Bronchial epithelial cell (primary cell): Measurements from ENCODE around the gene MBTD1. TPM values are rescaled to one million over a fixed set of nuclear protein-coding genes. Genes with fewer than 3 reads are reported as not detected.

ENCODE experiments used
- DNase-seq: peaks from one replicate; pipeline ENCODE4 v3.0.0-alpha.2; 2010; ENCODE audit warnings: low read depth
- FAIRE-seq: peaks from 2 replicates; lab custom pipeline; 2011; peaks lifted over from hg19 to GRCh38; lab: Jason Lieb, UNC
- H3K27me3 ChIP-seq: 2 replicates; pipeline ENCODE4 v1.5.1; 2011; ENCODE audit warnings: low read length; ENCODE audit not compliant: control insufficient read depth, insufficient read depth
- H3K36me3 ChIP-seq: 2 replicates; pipeline ENCODE4 v1.5.1; 2011; ENCODE audit warnings: low read length; ENCODE audit not compliant: control insufficient read depth, insufficient read depth
- H3K4me3 ChIP-seq: 2 replicates; pipeline ENCODE4 v1.5.1; 2011; ENCODE audit warnings: mild to moderate bottlenecking, low read depth, low read length, control low read depth
- total RNA-seq: library from RNA; depleted of rRNA; stranded (reverse); fragments of >200 nt; gene quantifications from 2 replicates; pipeline ENCODE4 v1.2.1, GENCODE V29; 2014
- TF ChIP-seq, protein P1 (sequence below): IDR thresholded peaks from 2 replicates; pipeline ENCODE4 v1.5.1; 2011; ENCODE audit warnings: mild to moderate bottlenecking, moderate library complexity, low read length, control low read depth, inconsistent platforms; ENCODE audit not compliant: insufficient read depth, severe bottlenecking

Gene MBTD1
- total RNA-seq, 1 donor from 2014 or later = 10.5 TPM

DNA sequence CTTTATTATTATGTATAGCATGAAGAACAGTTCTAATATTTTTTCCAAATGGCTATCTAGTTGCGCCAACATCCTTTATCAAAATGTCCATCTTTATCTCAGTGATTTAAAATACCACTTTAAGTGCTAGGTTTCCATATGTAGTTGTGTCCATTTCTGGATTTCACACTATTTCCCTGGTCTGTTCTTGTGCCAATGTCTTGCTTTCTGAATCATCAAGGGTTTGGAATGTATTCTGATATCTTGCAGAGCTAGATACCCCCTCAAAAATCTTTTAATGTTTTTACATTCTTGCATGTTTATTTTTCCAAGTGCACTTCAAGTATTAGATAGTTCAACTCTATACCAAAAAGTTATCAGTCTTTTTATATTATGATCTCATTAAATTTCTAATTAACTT, 14.3 kb downstream of the MBTD1 start:
- TF ChIP-seq, protein P1, sequence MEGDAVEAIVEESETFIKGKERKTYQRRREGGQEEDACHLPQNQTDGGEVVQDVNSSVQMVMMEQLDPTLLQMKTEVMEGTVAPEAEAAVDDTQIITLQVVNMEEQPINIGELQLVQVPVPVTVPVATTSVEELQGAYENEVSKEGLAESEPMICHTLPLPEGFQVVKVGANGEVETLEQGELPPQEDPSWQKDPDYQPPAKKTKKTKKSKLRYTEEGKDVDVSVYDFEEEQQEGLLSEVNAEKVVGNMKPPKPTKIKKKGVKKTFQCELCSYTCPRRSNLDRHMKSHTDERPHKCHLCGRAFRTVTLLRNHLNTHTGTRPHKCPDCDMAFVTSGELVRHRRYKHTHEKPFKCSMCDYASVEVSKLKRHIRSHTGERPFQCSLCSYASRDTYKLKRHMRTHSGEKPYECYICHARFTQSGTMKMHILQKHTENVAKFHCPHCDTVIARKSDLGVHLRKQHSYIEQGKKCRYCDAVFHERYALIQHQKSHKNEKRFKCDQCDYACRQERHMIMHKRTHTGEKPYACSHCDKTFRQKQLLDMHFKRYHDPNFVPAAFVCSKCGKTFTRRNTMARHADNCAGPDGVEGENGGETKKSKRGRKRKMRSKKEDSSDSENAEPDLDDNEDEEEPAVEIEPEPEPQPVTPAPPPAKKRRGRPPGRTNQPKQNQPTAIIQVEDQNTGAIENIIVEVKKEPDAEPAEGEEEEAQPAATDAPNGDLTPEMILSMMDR = no peak
- DNase-seq (no peak), FAIRE-seq (no peak)
- no peaks in the 10 kb centered on the region for H3K36me3 ChIP-seq
- H3K4me3 ChIP-seq = no peak overlapping the region
- no peaks in the 10 kb centered on the region for H3K27me3 ChIP-seq

DNA sequence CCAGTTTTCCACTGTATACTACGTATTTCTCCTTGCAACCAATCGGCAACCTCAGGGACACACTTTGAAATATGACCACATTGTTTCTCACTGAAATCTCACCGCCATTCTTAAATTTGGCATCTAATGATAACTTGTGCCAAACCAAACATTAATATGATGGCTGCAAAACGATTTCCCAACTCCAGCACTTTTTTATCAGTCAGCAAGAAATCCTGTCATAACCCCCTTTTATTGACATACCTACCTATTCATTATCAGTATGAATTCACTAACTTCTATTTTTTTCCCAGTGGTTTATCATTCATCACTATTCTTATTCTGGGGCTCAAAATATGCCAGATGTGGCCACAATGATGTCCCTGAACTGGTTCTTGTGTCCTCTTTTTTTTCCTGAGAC, 15.8 kb downstream of the MBTD1 start:
- Histone ChIP-seq H3K27me3 (no peaks in the 10 kb centered on the region), H3K4me3 (no peak overlapping the region), H3K36me3 (no peaks in the 10 kb centered on the region)
- TF ChIP-seq, protein P1 = no peak
- FAIRE-seq = no peak
- no peak for DNase-seq

DNA sequence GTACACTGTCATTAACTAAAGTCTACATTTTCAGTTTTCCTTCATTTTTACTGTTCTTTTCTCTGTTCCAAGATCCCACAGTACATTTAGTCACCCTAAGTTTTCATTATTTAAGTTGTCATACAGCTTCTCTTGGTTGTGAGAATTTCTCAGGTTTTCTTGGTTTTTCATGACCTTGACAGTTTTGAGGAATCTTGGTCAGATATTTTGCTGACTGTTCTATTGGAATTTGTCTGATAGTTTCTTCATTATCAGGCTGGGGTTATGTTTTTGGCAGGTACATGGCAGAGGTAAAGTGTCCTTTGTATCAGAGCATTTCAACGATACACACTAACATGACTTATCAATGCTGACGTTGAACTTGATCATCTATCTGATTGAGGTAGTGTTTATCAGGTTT, 19.6 kb downstream of the MBTD1 start:
- TF ChIP-seq, protein P1 = no peak
- Histone ChIP-seq H3K36me3 (no peaks in the 10 kb centered on the region), H3K27me3 (no peaks in the 10 kb centered on the region), H3K4me3 (no peak overlapping the region)
- FAIRE-seq = no peak
- DNase-seq = no peak

DNA sequence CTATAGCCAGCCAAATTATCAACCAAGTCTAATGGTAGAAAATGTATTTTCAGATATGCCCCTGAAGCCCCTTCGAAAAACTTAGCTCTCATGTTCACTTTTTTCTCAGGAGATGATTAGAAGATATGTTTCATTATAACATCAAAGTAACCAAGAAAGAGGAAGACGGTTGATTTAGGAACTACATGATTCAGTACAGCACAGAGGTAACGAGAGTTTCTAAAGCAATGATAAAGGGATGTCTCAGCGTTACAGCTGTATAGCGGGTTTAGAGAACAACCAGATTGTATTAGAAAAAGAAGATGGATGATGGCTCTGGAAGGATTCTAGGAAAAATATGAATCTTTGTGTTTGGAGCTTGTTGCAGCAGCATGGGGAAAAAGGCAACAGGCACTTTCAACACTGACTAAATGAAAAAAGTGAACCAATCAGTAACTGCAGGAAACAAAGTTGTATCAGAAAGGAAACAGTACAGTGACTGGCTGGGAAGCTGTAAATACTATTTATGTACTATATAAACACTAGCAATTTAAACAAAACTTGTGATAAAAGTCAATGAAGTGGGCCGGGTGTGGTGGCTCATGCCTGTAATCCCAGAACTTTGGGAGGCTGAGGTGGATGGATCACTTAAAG, 21.5 kb downstream of the MBTD1 start:
- Histone ChIP-seq H3K36me3 (no peaks in the 10 kb centered on the region), H3K27me3 (no peaks in the 10 kb centered on the region), H3K4me3 (no peak overlapping the region)
- TF ChIP-seq, protein P1 = no peak
- FAIRE-seq (no peak), DNase-seq (no peak)

GRCh38 chr17:51234162-51234561, 25.7 kb downstream of the MBTD1 start:
- no peak for DNase-seq
- no peak overlapping the region for H3K4me3 ChIP-seq
- no peaks in the 10 kb centered on the region for H3K36me3 ChIP-seq
- no peak for FAIRE-seq
- no peaks in the 10 kb centered on the region for H3K27me3 ChIP-seq
- TF ChIP-seq, protein P1 = no peak

DNA sequence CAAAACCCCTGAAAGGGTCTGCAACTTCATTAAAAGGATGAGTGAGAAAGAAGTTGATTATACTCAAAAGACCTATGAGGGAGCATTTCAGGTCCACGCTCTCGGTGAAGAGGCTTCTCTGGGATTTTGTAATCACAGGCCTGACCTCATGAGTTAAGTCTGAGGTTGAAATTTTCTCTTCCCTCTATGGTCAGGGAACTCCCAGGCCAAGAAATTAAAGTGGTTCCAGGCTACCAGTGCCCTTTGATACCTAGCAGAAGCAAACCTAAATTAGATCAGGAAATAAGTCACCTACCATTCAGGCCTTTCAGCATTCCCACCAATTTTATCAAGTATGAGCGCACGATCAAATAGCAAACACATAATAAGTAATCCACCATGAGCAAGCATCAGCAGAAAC, 27.9 kb downstream of the MBTD1 start:
- TF ChIP-seq, protein P1 = no peak
- FAIRE-seq = no peak

More for the DNA sequence above, 27.9 kb downstream of the MBTD1 start:
- DNase-seq = no peak
- Histone ChIP-seq H3K27me3 (no peaks in the 10 kb centered on the region), H3K36me3 (no peaks in the 10 kb centered on the region), H3K4me3 (no peak overlapping the region)
